ENCODE results near the gene DNAJB13.

DNA sequence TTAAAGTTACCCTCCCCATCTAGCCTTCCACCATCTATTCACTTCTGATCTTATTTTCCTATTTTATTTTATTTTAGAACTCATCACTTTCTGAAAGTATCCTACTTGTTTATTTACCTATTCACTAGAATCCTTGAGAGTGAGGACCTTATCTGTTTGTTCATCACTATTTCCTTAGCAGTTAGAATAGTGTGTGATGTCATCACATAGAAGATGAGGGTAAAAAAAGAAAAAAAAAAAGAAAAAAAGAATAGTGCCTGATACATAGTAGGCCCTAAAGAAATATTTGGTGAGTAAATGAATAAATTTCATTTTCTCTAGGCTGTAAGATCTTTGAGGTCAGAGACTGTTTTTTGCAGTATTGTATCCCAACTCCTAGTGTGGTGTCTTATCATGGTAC is 37.4 kb upstream of the DNAJB13 start:
- TF ChIP-seq AHR (CRISPR knock-in tag; IDR thresholded peaks at IDR 0.05) (no peak), GABPA (IDR thresholded peaks at IDR 0.05; ENCODE audit: low read depth, low read length) (no peak), GABPA (CRISPR knock-in tag; IDR thresholded peaks at IDR 0.05; ENCODE audit: low read depth) (no peak), ZBTB21 (CRISPR knock-in tag; IDR thresholded peaks at IDR 0.05) (no peak)
- TF ChIP-seq, protein P1, sequence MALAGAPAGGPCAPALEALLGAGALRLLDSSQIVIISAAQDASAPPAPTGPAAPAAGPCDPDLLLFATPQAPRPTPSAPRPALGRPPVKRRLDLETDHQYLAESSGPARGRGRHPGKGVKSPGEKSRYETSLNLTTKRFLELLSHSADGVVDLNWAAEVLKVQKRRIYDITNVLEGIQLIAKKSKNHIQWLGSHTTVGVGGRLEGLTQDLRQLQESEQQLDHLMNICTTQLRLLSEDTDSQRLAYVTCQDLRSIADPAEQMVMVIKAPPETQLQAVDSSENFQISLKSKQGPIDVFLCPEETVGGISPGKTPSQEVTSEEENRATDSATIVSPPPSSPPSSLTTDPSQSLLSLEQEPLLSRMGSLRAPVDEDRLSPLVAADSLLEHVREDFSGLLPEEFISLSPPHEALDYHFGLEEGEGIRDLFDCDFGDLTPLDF (CRISPR knock-in tag; IDR thresholded peaks at IDR 0.05) = no peak

Measured in HepG2 (cell line).